ENCODE results near the gene YKT6. TPM values are rescaled to one million over a fixed set of nuclear protein-coding genes. Genes with fewer than 3 reads are reported as not detected.

Gene YKT6
- total and polyA plus RNA-seq, 8 donors, result 57.0 to 88.2 (median 65.4) TPM

- Histone ChIP-seq H3K4me1 (no peaks in the 10 kb centered on the region), H3K9me3 (peaks cover 0 to 9% of the 10 kb centered on the region in 2 donors), H3K36me3 (no peaks in the 10 kb centered on the region), H3K27ac (no peak overlapping the region), H3K4me3 (no peak overlapping the region), H3K27me3 (peaks cover 0 to 25% of the 10 kb centered on the region in 2 donors)
- DNase-seq, result no peak
- intact Hi-C loops (cut with DNase I), result no loop called here
- TF ChIP-seq CTCF (IDR thresholded peaks at IDR 0.05), result no peak
- ATAC-seq, result peak; percentile 61
Observed at GRCh38 chr7:44184206-44184872, 16.4 kb upstream of the YKT6 start.

- Histone ChIP-seq H3K4me3 (no peak overlapping the region), H3K27ac (no peak overlapping the region), H3K36me3 (no peaks in the 10 kb centered on the region), H3K27me3 (peaks cover 0 to 29% of the 10 kb centered on the region in 2 donors), H3K4me1 (no peaks in the 10 kb centered on the region), H3K9me3 (peaks cover 0 to 9% of the 10 kb centered on the region in 2 donors)
- intact Hi-C loops (cut with DNase I), result no loop called here
- no peak for ATAC-seq
- no peak for DNase-seq
- no peak for TF ChIP-seq CTCF (IDR thresholded peaks at IDR 0.05)
Observed at GRCh38 chr7:44184873-44185446, 15.8 kb upstream of the YKT6 start.

GRCh38 chr7:44185729-44186128, 15.0 kb upstream of the YKT6 start:
- DNase-seq (no peak), ATAC-seq (no peak)
- Histone ChIP-seq H3K36me3 (no peaks in the 10 kb centered on the region), H3K9me3 (peaks cover 0 to 9% of the 10 kb centered on the region in 2 donors), H3K27ac (no peak overlapping the region), H3K4me1 (no peaks in the 10 kb centered on the region), H3K4me3 (no peak overlapping the region), H3K27me3 (peaks cover 0 to 27% of the 10 kb centered on the region in 2 donors)
- intact Hi-C loops (cut with DNase I), result no loop called here
- no peak for TF ChIP-seq CTCF (IDR thresholded peaks at IDR 0.05)

- intact Hi-C loops (cut with DNase I), result no loop called here
- peaks cover 0 to 23% of the 10 kb centered on the region in 2 donors for H3K27me3 ChIP-seq
- no peaks in the 10 kb centered on the region for H3K36me3 ChIP-seq
- no peak for ATAC-seq
- no peak overlapping the region for H3K4me3 ChIP-seq
- H3K4me1 ChIP-seq, result no peaks in the 10 kb centered on the region
- no peak overlapping the region for H3K27ac ChIP-seq
- H3K9me3 ChIP-seq, result peaks cover 0 to 9% of the 10 kb centered on the region in 2 donors
- no peak for DNase-seq
- TF ChIP-seq CTCF (IDR thresholded peaks at IDR 0.05), result no peak
Observed at GRCh38 chr7:44186736-44187135, 14.0 kb upstream of the YKT6 start.

GRCh38 chr7:44187636-44188416, 13.0 kb upstream of the YKT6 start:
- Histone ChIP-seq H3K27ac (no peak overlapping the region), H3K36me3 (no peaks in the 10 kb centered on the region), H3K4me1 (no peaks in the 10 kb centered on the region), H3K9me3 (peaks cover 0 to under 1% of the 10 kb centered on the region in 2 donors), H3K4me3 (no peak overlapping the region), H3K27me3 (peaks cover 0 to 26% of the 10 kb centered on the region in 2 donors)
- intact Hi-C loops (cut with DNase I), result no loop called here
- DNase-seq, result peak in 2 of 4 donors; percentile 7 to 13
- ATAC-seq, result no peak
- no peak for TF ChIP-seq CTCF (IDR thresholded peaks at IDR 0.05)

Data from left lung (tissue), 10 donors.